Activated CD8-positive, alpha-beta T cell treated with anti-CD3 and anti-CD28 coated beads for 36 hours (primary cell): Measurements from ENCODE around the gene C7orf25. TPM values are rescaled to one million over a fixed set of nuclear protein-coding genes. Genes with fewer than 3 reads are reported as not detected.

Experiments used
- ATAC-seq: fragments of 200-7000 bp; cut with Tn5 transposase; one replicate; pipeline ENCODE4 v1.10.0; 2021; ENCODE audit warnings: mild to moderate bottlenecking, moderate library complexity
- CTCF ChIA-PET: fragments of 350-600 bp; sonication (Branson Sonifier 250); formaldehyde crosslinking; loops from one replicate; lab custom pipeline; 2021; ENCODE audit warnings: antibody characterized with exemption; lab: Charles Lee
- POLR2A ChIA-PET: fragments of 350-600 bp; sonication (Branson Sonifier 250); formaldehyde crosslinking; loops from one replicate; lab custom pipeline; 2021; ENCODE audit warnings: antibody characterized with exemption; lab: Charles Lee
- DNase-seq: peaks from one replicate; pipeline ENCODE4 v3.0.0-alpha.2; 2020
- H3K27ac Mint-ChIP-seq: one replicate; pipeline ENCODE4 v1.8.0; 2021; ENCODE audit warnings: mild to moderate bottlenecking, mixed read lengths
- H3K27me3 Mint-ChIP-seq: one replicate; pipeline ENCODE4 v1.8.0; 2021; ENCODE audit warnings: mixed read lengths
- H3K36me3 Mint-ChIP-seq: one replicate; pipeline ENCODE4 v1.8.0; 2021; ENCODE audit warnings: low read depth, mixed read lengths
- H3K4me1 Mint-ChIP-seq: one replicate; pipeline ENCODE4 v1.8.0; 2021; ENCODE audit warnings: low read depth, mixed read lengths
- H3K4me3 Mint-ChIP-seq: one replicate; pipeline ENCODE4 v1.8.0; 2021; ENCODE audit warnings: mild to moderate bottlenecking, moderate library complexity, mixed read lengths
- H3K9me3 Mint-ChIP-seq: one replicate; pipeline ENCODE4 v1.8.0; 2021; ENCODE audit warnings: mixed read lengths
- CTCF ChIP-seq: fragments of 200-600 bp; IDR thresholded peaks from one replicate; pipeline ENCODE4 v1.8.0; 2022; ENCODE audit warnings: antibody characterized with exemption, mild to moderate bottlenecking
- intact Hi-C: fragments of 100-400 bp; cut with micrococcal nuclease; formaldehyde crosslinking; loops from one replicate; pipeline ENCODE4 v1.10.0; 2022
- total RNA-seq, 2 experiments: library from RNA; stranded (reverse); gene quantifications; one replicate each; pipeline ENCODE4 v1.2.3, GENCODE V29; 2021

The C7orf25 gene
- total RNA-seq, 2 experiments from 2014 or later = 2.4 to 3.4 TPM

GRCh38 chr7:42925630-42926029 is 13.8 kb upstream of the C7orf25 start:
- ATAC-seq (no peak), DNase-seq (no peak)
- peaks cover 60% of the 10 kb centered on the region for H3K36me3 Mint-ChIP-seq
- POLR2A ChIA-PET = interaction anchor here (1.0 kb wide), 1 partner anchor 10 kb away, joined by 3 read pairs; no protein-coding TSS in a partner anchor
- H3K4me3 Mint-ChIP-seq = no peak overlapping the region
- H3K9me3 Mint-ChIP-seq = no peaks in the 10 kb centered on the region
- no peaks in the 10 kb centered on the region for H3K27me3 Mint-ChIP-seq
- TF ChIP-seq CTCF = no peak
- peaks cover 58% of the 10 kb centered on the region for H3K4me1 Mint-ChIP-seq
- CTCF ChIA-PET = interaction anchor here (0.9 kb wide), 1 partner anchor 336 kb away, joined by 3 read pairs; no protein-coding TSS in a partner anchor
- intact Hi-C loops = no loop called here
- H3K27ac Mint-ChIP-seq = peak overlapping the region; percentile 58

GRCh38 chr7:42924223-42924838 is 12.5 kb upstream of the C7orf25 start:
- no peak for TF ChIP-seq CTCF
- ChIA-PET POLR2A (interaction anchor here (1.1 to 1.9 kb wide), 3 partner anchors 8 to 12 kb away, joined by 3 to 9 read pairs (median 3); partner anchors contain the start of gene MRPL32), CTCF (interaction anchor here (0.8 to 1.6 kb wide), 3 partner anchors 10 to 515 kb away, joined by 3 to 8 read pairs (median 3); no protein-coding TSS in a partner anchor)
- no peak for DNase-seq
- H3K27me3 Mint-ChIP-seq = no peaks in the 10 kb centered on the region
- no peaks in the 10 kb centered on the region for H3K9me3 Mint-ChIP-seq
- intact Hi-C loops = no loop called here
- H3K27ac Mint-ChIP-seq = peak overlapping the region; percentile 88
- no peak overlapping the region for H3K4me3 Mint-ChIP-seq
- H3K36me3 Mint-ChIP-seq = peaks cover 63% of the 10 kb centered on the region
- peaks cover 50% of the 10 kb centered on the region for H3K4me1 Mint-ChIP-seq
- no peak for ATAC-seq

- Mint-ChIP-seq H3K27ac (peak overlapping the region; percentile 23), H3K9me3 (no peaks in the 10 kb centered on the region), H3K27me3 (no peaks in the 10 kb centered on the region), H3K4me3 (no peak overlapping the region), H3K36me3 (peaks cover 71% of the 10 kb centered on the region), H3K4me1 (peaks cover 30% of the 10 kb centered on the region)
- ChIA-PET POLR2A (interaction anchor here (3.5 kb wide), 1 partner anchor 10 kb away, joined by 21 read pairs; the partner anchor contains the start of genes MRPL32 and PSMA2), CTCF (no interaction called here)
- intact Hi-C loops = no loop called here
- ATAC-seq = no peak
- no peak for TF ChIP-seq CTCF
- no peak for DNase-seq
Measured at GRCh38 chr7:42922017-42922753, 10.3 kb upstream of the C7orf25 start.

- ATAC-seq = no peak
- no peak for DNase-seq
- POLR2A ChIA-PET = interaction anchor here (1.1 to 5.6 kb wide), 4 partner anchors 9 to 26 kb away, joined by 3 to 57 read pairs (median 6); partner anchors contain the start of genes MRPL32 and PSMA2
- peaks cover 47% of the 10 kb centered on the region for H3K4me1 Mint-ChIP-seq
- peak overlapping the region; percentile 90 for H3K27ac Mint-ChIP-seq
- no peak for TF ChIP-seq CTCF
- no peaks in the 10 kb centered on the region for H3K27me3 Mint-ChIP-seq
- H3K9me3 Mint-ChIP-seq = no peaks in the 10 kb centered on the region
- CTCF ChIA-PET = interaction anchor here (1.2 to 3.2 kb wide), 3 partner anchors 9 to 26 kb away, joined by 4 to 8 read pairs (median 5); no protein-coding TSS in a partner anchor
- intact Hi-C loops = loop anchor here (10.0 kb wide), 1 partner anchor 919 kb away; no protein-coding TSS in a partner anchor
- H3K36me3 Mint-ChIP-seq = peaks cover 59% of the 10 kb centered on the region
- H3K4me3 Mint-ChIP-seq = no peak overlapping the region
Measured at GRCh38 chr7:42915356-42915755, 3.5 kb upstream of the C7orf25 start.
